ENCODE measurements around the gene ANO1. TPM values are rescaled to one million over a fixed set of nuclear protein-coding genes. Genes with fewer than 3 reads are reported as not detected.
A peak's percentile ranks its signal among the peaks of the same experiment; 100 is the strongest.

ANO1 gene
- total and polyA plus RNA-seq, 4 donors: 25.5 to 136 (median 69.8) TPM

GRCh38 chr11:70142221-70142875, 64.2 kb downstream of the ANO1 start:
- 54 to 60% methylated on average over 14 of the region's 14 CpGs for WGBS, 2 donors
- intact Hi-C loops (cut with DNase I): no loop called here
- Histone ChIP-seq H3K4me3 (ENCODE audit: low read length in 2 of 2) (no peak overlapping the region), H3K36me3 (ENCODE audit: control insufficient read depth in 1 of 2, insufficient read depth in 2 of 2, low read length in 1 of 2) (no peaks in the 10 kb centered on the region), H3K9me3 (ENCODE audit: control insufficient read depth, low read length) (no peaks in the 10 kb centered on the region), H3K27ac (ENCODE audit: low read depth in 1 of 2, low read length in 2 of 2) (peak overlapping the region in 1 of 2 donors; percentile 29), H3K27me3 (ENCODE audit: control insufficient read depth in 1 of 2, insufficient read depth in 2 of 2, low read length in 1 of 2) (no peaks in the 10 kb centered on the region), H3K4me1 (ENCODE audit: control insufficient read depth in 1 of 2, insufficient read depth in 2 of 2, low read length in 2 of 2) (no peaks in the 10 kb centered on the region)
- DNase-seq: no peak
- no peak for ATAC-seq (ENCODE audit: low FRiP score)

DNA sequence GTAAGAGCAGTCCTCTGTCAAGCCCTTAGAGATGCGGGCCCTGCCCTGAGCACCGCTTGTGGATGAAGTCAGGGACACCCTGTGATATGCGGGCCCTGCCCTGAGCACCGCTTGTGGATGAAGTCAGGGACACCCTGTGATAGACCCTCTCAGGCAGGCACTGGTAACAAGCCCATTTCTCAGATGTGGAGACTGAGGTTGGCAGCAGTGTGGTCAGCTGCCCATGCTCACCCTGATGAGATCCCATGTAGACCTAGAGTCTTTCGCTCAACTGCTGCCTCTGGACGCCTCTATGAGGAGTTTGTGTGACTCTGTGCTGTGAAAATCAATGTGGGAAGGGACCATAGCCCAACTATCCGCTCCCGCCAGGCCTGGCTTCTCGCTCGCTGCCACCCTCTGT, 66.1 kb downstream of the ANO1 start:
- H3K27ac ChIP-seq (ENCODE audit: low read depth in 1 of 2, low read length in 2 of 2): no peak overlapping the region
- no peaks in the 10 kb centered on the region for H3K9me3 ChIP-seq (ENCODE audit: control insufficient read depth, low read length)
- H3K27me3 ChIP-seq (ENCODE audit: control insufficient read depth in 1 of 2, insufficient read depth in 2 of 2, low read length in 1 of 2): no peaks in the 10 kb centered on the region
- 89 to 97% methylated on average over 10 of the region's 10 CpGs for WGBS, 2 donors
- ATAC-seq (ENCODE audit: low FRiP score) (no peak), DNase-seq (no peak)
- no peaks in the 10 kb centered on the region for H3K4me1 ChIP-seq (ENCODE audit: control insufficient read depth in 1 of 2, insufficient read depth in 2 of 2, low read length in 2 of 2)
- intact Hi-C loops (cut with DNase I): no loop called here
- no peaks in the 10 kb centered on the region for H3K36me3 ChIP-seq (ENCODE audit: control insufficient read depth in 1 of 2, insufficient read depth in 2 of 2, low read length in 1 of 2)
- H3K4me3 ChIP-seq (ENCODE audit: low read length in 2 of 2): no peak overlapping the region

- Histone ChIP-seq H3K4me1 (ENCODE audit: control insufficient read depth in 1 of 2, insufficient read depth in 2 of 2, low read length in 2 of 2) (no peaks in the 10 kb centered on the region), H3K4me3 (ENCODE audit: low read length in 2 of 2) (no peak overlapping the region), H3K27me3 (ENCODE audit: control insufficient read depth in 1 of 2, insufficient read depth in 2 of 2, low read length in 1 of 2) (no peaks in the 10 kb centered on the region), H3K36me3 (ENCODE audit: control insufficient read depth in 1 of 2, insufficient read depth in 2 of 2, low read length in 1 of 2) (no peaks in the 10 kb centered on the region), H3K27ac (ENCODE audit: low read depth in 1 of 2, low read length in 2 of 2) (peak overlapping the region in 1 of 2 donors; percentile 21), H3K9me3 (ENCODE audit: control insufficient read depth, low read length) (no peaks in the 10 kb centered on the region)
- intact Hi-C loops (cut with DNase I): no loop called here
- WGBS, 2 donors: 80 to 84% methylated on average over 6 of the region's 6 CpGs
- ATAC-seq (ENCODE audit: low FRiP score) (no peak), DNase-seq (no peak)
These were observed 67.0 kb downstream of the ANO1 start for GRCh38 chr11:70145071-70145470.

GRCh38 chr11:70145841-70146240, 67.7 kb downstream of the ANO1 start:
- WGBS, 2 donors: 63 to 68% methylated on average over 4 of the region's 4 CpGs
- H3K27me3 ChIP-seq (ENCODE audit: control insufficient read depth in 1 of 2, insufficient read depth in 2 of 2, low read length in 1 of 2): no peaks in the 10 kb centered on the region
- no peak overlapping the region for H3K27ac ChIP-seq (ENCODE audit: low read depth in 1 of 2, low read length in 2 of 2)
- H3K4me3 ChIP-seq (ENCODE audit: low read length in 2 of 2): no peak overlapping the region
- no peaks in the 10 kb centered on the region for H3K36me3 ChIP-seq (ENCODE audit: control insufficient read depth in 1 of 2, insufficient read depth in 2 of 2, low read length in 1 of 2)
- intact Hi-C loops (cut with DNase I): no loop called here
- no peaks in the 10 kb centered on the region for H3K9me3 ChIP-seq (ENCODE audit: control insufficient read depth, low read length)
- H3K4me1 ChIP-seq (ENCODE audit: control insufficient read depth in 1 of 2, insufficient read depth in 2 of 2, low read length in 2 of 2): no peaks in the 10 kb centered on the region
- DNase-seq (no peak), ATAC-seq (ENCODE audit: low FRiP score) (no peak)

- Histone ChIP-seq H3K36me3 (ENCODE audit: control insufficient read depth in 1 of 2, insufficient read depth in 2 of 2, low read length in 1 of 2) (no peaks in the 10 kb centered on the region), H3K4me1 (ENCODE audit: control insufficient read depth in 1 of 2, insufficient read depth in 2 of 2, low read length in 2 of 2) (no peaks in the 10 kb centered on the region), H3K27me3 (ENCODE audit: control insufficient read depth in 1 of 2, insufficient read depth in 2 of 2, low read length in 1 of 2) (no peaks in the 10 kb centered on the region), H3K4me3 (ENCODE audit: low read length in 2 of 2) (no peak overlapping the region), H3K9me3 (ENCODE audit: control insufficient read depth, low read length) (no peaks in the 10 kb centered on the region), H3K27ac (ENCODE audit: low read depth in 1 of 2, low read length in 2 of 2) (no peak overlapping the region)
- DNase-seq (no peak), ATAC-seq (ENCODE audit: low FRiP score) (no peak)
- WGBS, 2 donors: 73 to 77% methylated on average over 10 of the region's 10 CpGs
- intact Hi-C loops (cut with DNase I): no loop called here
These were observed 68.2 kb downstream of the ANO1 start for GRCh38 chr11:70146299-70146698.

- WGBS, 2 donors: 69 to 74% methylated on average over 14 of the region's 14 CpGs
- no peaks in the 10 kb centered on the region for H3K9me3 ChIP-seq (ENCODE audit: control insufficient read depth, low read length)
- ATAC-seq (ENCODE audit: low FRiP score) (no peak), DNase-seq (no peak)
- no peaks in the 10 kb centered on the region for H3K36me3 ChIP-seq (ENCODE audit: control insufficient read depth in 1 of 2, insufficient read depth in 2 of 2, low read length in 1 of 2)
- H3K4me1 ChIP-seq (ENCODE audit: control insufficient read depth in 1 of 2, insufficient read depth in 2 of 2, low read length in 2 of 2): no peaks in the 10 kb centered on the region
- H3K27ac ChIP-seq (ENCODE audit: low read depth in 1 of 2, low read length in 2 of 2): no peak overlapping the region
- no peaks in the 10 kb centered on the region for H3K27me3 ChIP-seq (ENCODE audit: control insufficient read depth in 1 of 2, insufficient read depth in 2 of 2, low read length in 1 of 2)
- intact Hi-C loops (cut with DNase I): no loop called here
- H3K4me3 ChIP-seq (ENCODE audit: low read length in 2 of 2): no peak overlapping the region
These were observed 68.9 kb downstream of the ANO1 start for GRCh38 chr11:70146895-70147520.

DNA sequence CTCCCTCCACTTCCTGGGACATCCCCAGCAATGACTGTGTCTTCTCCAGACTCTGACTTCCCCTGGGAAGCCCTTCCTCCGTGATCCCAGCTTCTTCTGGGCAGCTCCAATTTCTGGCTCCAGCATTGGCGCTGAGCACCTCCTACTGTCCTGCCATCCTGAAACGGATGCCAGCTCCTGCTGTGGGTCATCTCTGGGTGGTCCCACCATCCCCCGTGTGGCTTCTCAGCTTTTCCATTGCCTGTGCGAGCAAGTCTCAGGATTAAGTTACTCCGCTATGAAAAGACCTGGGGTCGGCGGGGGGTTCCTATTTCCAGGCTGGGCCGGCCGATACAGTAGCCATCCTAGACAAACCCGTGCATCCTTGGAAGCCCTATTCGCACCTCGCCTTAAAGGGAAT, 69.6 kb downstream of the ANO1 start:
- WGBS, 2 donors: 75 to 79% methylated on average over 13 of the region's 13 CpGs
- no peak for DNase-seq

DNA sequence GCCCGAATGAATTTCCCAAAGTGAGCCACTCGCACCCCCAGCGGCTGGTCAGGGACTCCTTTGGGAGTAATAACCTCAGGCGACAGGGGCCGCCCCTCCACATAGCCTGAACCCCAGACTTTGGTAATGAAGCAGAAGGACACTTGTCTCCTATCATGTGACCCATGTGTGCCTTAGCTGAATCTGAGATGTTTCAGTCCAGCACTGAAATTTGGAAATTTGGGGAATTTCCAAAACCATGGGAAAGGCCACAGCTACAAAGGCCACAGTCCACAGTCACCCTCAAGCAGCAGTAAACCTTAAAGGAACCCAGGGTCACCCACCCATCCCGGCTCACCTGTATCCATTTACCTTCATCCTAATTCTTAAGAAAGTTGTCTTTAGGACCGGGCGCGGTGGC, 73.6 kb downstream of the ANO1 start:
- Histone ChIP-seq H3K27ac (ENCODE audit: low read depth in 1 of 2, low read length in 2 of 2) (no peak overlapping the region), H3K4me1 (ENCODE audit: control insufficient read depth in 1 of 2, insufficient read depth in 2 of 2, low read length in 2 of 2) (no peaks in the 10 kb centered on the region), H3K9me3 (ENCODE audit: control insufficient read depth, low read length) (no peaks in the 10 kb centered on the region), H3K36me3 (ENCODE audit: control insufficient read depth in 1 of 2, insufficient read depth in 2 of 2, low read length in 1 of 2) (peaks cover 0 to 7% of the 10 kb centered on the region in 2 donors), H3K27me3 (ENCODE audit: control insufficient read depth in 1 of 2, insufficient read depth in 2 of 2, low read length in 1 of 2) (no peaks in the 10 kb centered on the region), H3K4me3 (ENCODE audit: low read length in 2 of 2) (no peak overlapping the region)
- intact Hi-C loops (cut with DNase I): no loop called here
- DNase-seq (no peak), ATAC-seq (ENCODE audit: low FRiP score) (no peak)
- WGBS, 2 donors: 93 to 95% methylated on average over 9 of the region's 9 CpGs

More for the DNA sequence above, 69.6 kb downstream of the ANO1 start:
- Histone ChIP-seq H3K27me3 (ENCODE audit: control insufficient read depth in 1 of 2, insufficient read depth in 2 of 2, low read length in 1 of 2) (no peaks in the 10 kb centered on the region), H3K27ac (ENCODE audit: low read depth in 1 of 2, low read length in 2 of 2) (no peak overlapping the region), H3K9me3 (ENCODE audit: control insufficient read depth, low read length) (no peaks in the 10 kb centered on the region), H3K36me3 (ENCODE audit: control insufficient read depth in 1 of 2, insufficient read depth in 2 of 2, low read length in 1 of 2) (peaks cover 0 to 3% of the 10 kb centered on the region in 2 donors), H3K4me1 (ENCODE audit: control insufficient read depth in 1 of 2, insufficient read depth in 2 of 2, low read length in 2 of 2) (no peaks in the 10 kb centered on the region), H3K4me3 (ENCODE audit: low read length in 2 of 2) (no peak overlapping the region)
- intact Hi-C loops (cut with DNase I): no loop called here
- ATAC-seq (ENCODE audit: low FRiP score): no peak

DNA sequence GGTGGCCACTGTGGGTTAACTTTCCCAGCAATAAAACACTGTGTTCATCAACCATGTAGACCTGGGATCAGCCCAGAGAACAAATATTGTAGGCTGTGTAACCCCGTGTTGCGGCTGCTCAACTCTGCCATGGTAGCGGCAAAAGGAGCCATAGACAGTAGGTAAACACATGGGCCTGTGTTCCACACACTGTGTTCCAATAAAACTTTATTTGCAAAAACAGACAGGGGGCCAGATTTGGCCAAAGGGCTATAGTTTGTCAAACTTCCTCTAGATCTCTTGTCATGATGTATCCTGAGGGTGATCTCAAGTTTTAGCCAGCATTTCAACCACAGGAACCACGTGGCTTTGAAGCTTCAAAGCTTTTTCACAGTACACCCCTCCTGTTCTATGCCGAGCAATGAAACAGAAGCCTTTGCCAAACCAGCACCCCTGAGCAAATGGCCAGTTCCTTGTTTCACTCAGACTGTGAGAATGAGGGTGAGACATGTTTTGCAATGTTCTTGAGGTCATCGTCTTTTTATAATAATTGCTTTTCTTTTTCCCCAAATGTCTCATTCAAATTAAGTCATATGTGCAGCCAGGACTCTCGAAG, 75.1 kb downstream of the ANO1 start:
- ATAC-seq (ENCODE audit: low FRiP score) (no peak), DNase-seq (no peak)
- Histone ChIP-seq H3K27ac (ENCODE audit: low read depth in 1 of 2, low read length in 2 of 2) (no peak overlapping the region), H3K4me1 (ENCODE audit: control insufficient read depth in 1 of 2, insufficient read depth in 2 of 2, low read length in 2 of 2) (no peaks in the 10 kb centered on the region), H3K4me3 (ENCODE audit: low read length in 2 of 2) (no peak overlapping the region), H3K36me3 (ENCODE audit: control insufficient read depth in 1 of 2, insufficient read depth in 2 of 2, low read length in 1 of 2) (peaks cover 0 to 7% of the 10 kb centered on the region in 2 donors), H3K9me3 (ENCODE audit: control insufficient read depth, low read length) (no peaks in the 10 kb centered on the region), H3K27me3 (ENCODE audit: control insufficient read depth in 1 of 2, insufficient read depth in 2 of 2, low read length in 1 of 2) (no peaks in the 10 kb centered on the region)
- intact Hi-C loops (cut with DNase I): no loop called here
- 85 to 87% methylated on average over 7 of the region's 7 CpGs for WGBS, 2 donors

Data from aorta (tissue), 5 donors.